DOHH2 (cell line): Measurements from ENCODE around the gene LAMB3.

ENCODE experiments used
- H3F3A ChIP-seq: fragments of 200-600 bp; sonication (generic), shearing (Covaris generic); 2 replicates; pipeline ENCODE4 v1.6.0; 2016; ENCODE audit warnings: antibody characterized with exemption, mild to moderate bottlenecking; ENCODE audit not compliant: control insufficient read depth, insufficient read depth
- H3K27ac ChIP-seq: fragments of 200-600 bp; sonication (generic); 2 replicates; pipeline ENCODE4 v1.5.1; 2014; ENCODE audit warnings: low read depth, mild to moderate bottlenecking, low read length, moderate library complexity
- H3K27me3 ChIP-seq: fragments of 200-600 bp; sonication (generic); 2 replicates; pipeline ENCODE4 v1.6.1; 2014; ENCODE audit warnings: mild to moderate bottlenecking, low read length, mixed read lengths; ENCODE audit not compliant: control insufficient read depth
- H3K36me3 ChIP-seq: fragments of 200-600 bp; sonication (generic); 2 replicates; pipeline ENCODE4 v1.6.1; 2014; ENCODE audit warnings: mild to moderate bottlenecking, low read length, moderate library complexity, mixed read lengths; ENCODE audit not compliant: control insufficient read depth
- H3K4me1 ChIP-seq: fragments of 200-600 bp; sonication (generic); 2 replicates; pipeline ENCODE4 v1.6.1; 2014; ENCODE audit warnings: mild to moderate bottlenecking, low read length, mixed read lengths; ENCODE audit not compliant: control insufficient read depth
- H3K4me2 ChIP-seq: fragments of 200-600 bp; sonication (generic); 2 replicates; pipeline ENCODE4 v1.6.0; 2014; ENCODE audit warnings: mild to moderate bottlenecking, low read length, moderate library complexity
- H3K4me3 ChIP-seq: fragments of 200-600 bp; sonication (generic); 2 replicates; pipeline ENCODE4 v1.5.1; 2014; ENCODE audit warnings: mild to moderate bottlenecking, low read length, mixed read lengths
- H3K79me2 ChIP-seq: fragments of 200-600 bp; sonication (generic); 2 replicates; pipeline ENCODE4 v1.6.1; 2014; ENCODE audit warnings: mild to moderate bottlenecking, low read length, mixed read lengths; ENCODE audit not compliant: control insufficient read depth
- H3K9me2 ChIP-seq: fragments of 200-600 bp; sonication (generic); replicated peaks from 2 replicates; pipeline ENCODE4 v1.6.1; 2014; ENCODE audit warnings: mild to moderate bottlenecking, low read length, mixed read lengths; ENCODE audit not compliant: control insufficient read depth
- H3K9me3 ChIP-seq: fragments of 200-600 bp; sonication (generic); 2 replicates; pipeline ENCODE4 v1.6.1; 2014; ENCODE audit warnings: antibody characterized with exemption, low read length, mixed read lengths; ENCODE audit not compliant: control insufficient read depth, insufficient read depth
- H4K20me1 ChIP-seq: fragments of 200-600 bp; sonication (generic); 2 replicates; pipeline ENCODE4 v1.6.0; 2014; ENCODE audit warnings: low read depth, mild to moderate bottlenecking, antibody characterized with exemption, low read length, moderate library complexity; ENCODE audit not compliant: control insufficient read depth, insufficient read depth
- EZH2phosphoT487 ChIP-seq: fragments of 200-600 bp; sonication (generic); IDR thresholded peaks from 2 replicates; pipeline ENCODE4 v1.6.1; 2017; ENCODE audit warnings: borderline replicate concordance, mild to moderate bottlenecking, antibody characterized with exemption, low read length, moderate library complexity, mixed read lengths
- TF ChIP-seq, protein P1 (sequence below): fragments of 200-600 bp; sonication (generic); IDR thresholded peaks from one replicate; pipeline ENCODE4 v1.5.1; 2014; ENCODE audit warnings: antibody characterized with exemption, mild to moderate bottlenecking, low read depth, low read length; ENCODE audit not compliant: poor library complexity, severe bottlenecking

The LAMB3 gene

DNA sequence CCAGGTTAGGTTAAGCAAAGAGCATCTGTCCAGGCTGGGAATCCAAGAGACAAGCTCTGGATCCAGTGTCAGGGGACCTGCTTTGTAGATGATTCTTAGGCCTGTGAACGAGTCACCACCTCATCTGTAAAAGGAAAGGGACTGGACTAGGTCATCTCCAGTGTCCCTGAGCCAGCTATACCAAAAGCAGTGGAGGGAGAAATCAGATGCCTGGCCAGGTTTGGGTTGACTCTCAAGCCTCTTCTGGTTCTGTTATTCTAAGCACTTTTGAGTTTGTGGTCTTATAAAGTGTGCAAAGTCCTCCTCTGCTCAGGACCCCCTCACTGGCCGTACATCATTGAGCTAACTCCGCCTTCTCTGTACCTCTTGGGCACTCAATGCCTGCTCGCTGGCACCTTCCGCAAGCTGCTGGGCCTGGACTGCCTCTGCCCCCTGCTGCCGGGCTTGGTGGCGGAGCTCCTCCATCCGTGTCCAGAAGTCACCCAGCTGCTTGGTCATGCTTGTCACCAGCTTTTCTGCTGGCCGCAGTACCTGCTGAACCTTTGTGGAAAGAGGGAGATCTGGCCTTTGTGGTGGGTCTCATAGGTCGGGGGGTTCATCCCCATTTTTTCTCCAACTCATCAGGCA lies 35.1 kb downstream of the LAMB3 start:
- Histone ChIP-seq H3K4me3 (no peak overlapping the region), H3K27ac (no peak overlapping the region), H3F3A (no peaks in the 10 kb centered on the region), H3K27me3 (no peaks in the 10 kb centered on the region), H3K9me3 (no peaks in the 10 kb centered on the region), H4K20me1 (no peaks in the 10 kb centered on the region), H3K36me3 (no peaks in the 10 kb centered on the region), H3K4me1 (no peaks in the 10 kb centered on the region), H3K79me2 (no peaks in the 10 kb centered on the region), H3K9me2 (no peaks in the 10 kb centered on the region), H3K4me2 (no peak overlapping the region)
- TF ChIP-seq, protein P1, sequence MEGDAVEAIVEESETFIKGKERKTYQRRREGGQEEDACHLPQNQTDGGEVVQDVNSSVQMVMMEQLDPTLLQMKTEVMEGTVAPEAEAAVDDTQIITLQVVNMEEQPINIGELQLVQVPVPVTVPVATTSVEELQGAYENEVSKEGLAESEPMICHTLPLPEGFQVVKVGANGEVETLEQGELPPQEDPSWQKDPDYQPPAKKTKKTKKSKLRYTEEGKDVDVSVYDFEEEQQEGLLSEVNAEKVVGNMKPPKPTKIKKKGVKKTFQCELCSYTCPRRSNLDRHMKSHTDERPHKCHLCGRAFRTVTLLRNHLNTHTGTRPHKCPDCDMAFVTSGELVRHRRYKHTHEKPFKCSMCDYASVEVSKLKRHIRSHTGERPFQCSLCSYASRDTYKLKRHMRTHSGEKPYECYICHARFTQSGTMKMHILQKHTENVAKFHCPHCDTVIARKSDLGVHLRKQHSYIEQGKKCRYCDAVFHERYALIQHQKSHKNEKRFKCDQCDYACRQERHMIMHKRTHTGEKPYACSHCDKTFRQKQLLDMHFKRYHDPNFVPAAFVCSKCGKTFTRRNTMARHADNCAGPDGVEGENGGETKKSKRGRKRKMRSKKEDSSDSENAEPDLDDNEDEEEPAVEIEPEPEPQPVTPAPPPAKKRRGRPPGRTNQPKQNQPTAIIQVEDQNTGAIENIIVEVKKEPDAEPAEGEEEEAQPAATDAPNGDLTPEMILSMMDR = no peak
- no peak for TF ChIP-seq EZH2phosphoT487

DNA sequence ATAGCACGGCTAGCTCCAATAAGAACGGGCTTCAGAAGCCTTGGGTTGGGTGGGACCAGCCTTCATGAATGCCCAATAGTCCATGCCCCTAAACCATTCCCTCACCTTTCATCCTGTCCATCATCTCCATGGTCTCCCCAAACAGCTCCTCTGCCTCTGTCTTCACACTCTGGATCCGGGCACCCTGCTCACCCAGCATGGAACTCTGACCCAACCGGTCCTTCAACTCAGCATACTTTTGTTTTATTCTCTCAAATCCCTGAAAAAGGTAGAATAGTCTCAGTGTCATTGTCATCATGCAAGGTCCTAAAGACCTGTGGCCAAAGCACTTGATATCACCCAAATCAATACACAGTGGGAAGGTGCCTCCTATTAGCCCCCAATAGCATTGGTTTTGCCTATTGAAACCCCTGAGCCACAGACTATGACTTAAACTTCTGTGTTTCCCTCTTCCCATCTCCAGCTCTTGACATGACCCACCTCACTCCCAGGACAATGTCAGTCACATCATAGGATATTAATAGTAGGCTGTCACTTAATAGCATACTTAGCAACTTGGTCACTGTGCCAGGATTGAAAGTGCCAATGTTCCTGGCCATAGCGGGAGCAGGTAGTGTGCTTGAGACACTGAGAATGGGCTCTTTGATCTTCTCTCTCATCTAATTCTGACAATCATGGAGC lies 35.7 kb downstream of the LAMB3 start:
- Histone ChIP-seq H3K27me3 (no peaks in the 10 kb centered on the region), H3K4me2 (no peak overlapping the region), H3K4me1 (no peaks in the 10 kb centered on the region), H3F3A (no peaks in the 10 kb centered on the region), H3K79me2 (no peaks in the 10 kb centered on the region), H3K9me3 (no peaks in the 10 kb centered on the region), H3K27ac (no peak overlapping the region), H3K4me3 (no peak overlapping the region), H3K36me3 (no peaks in the 10 kb centered on the region), H4K20me1 (no peaks in the 10 kb centered on the region), H3K9me2 (no peaks in the 10 kb centered on the region)
- TF ChIP-seq, protein P1 = no peak
- TF ChIP-seq EZH2phosphoT487 = no peak

DNA sequence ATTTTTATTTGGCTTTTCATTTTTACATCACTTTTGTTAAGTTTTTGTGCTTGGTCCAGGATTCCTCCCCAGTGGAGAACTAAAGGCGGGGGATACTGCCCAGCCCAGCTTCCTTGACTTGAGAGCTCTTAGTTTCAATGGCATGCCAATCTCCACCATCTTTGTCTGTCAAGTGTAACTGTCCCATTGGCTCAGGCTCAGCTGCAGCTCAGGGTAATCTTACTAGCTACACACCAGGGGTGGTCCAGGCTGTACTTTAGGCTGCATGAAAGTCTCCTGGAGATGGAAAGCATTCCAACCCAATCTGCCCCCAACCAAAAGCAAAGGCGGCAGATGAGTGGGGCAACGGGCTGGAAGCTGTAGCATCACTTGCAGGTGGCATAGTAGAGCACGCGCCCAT lies 37.3 kb downstream of the LAMB3 start:
- Histone ChIP-seq H4K20me1 (no peaks in the 10 kb centered on the region), H3K9me3 (no peaks in the 10 kb centered on the region), H3K36me3 (no peaks in the 10 kb centered on the region), H3K9me2 (no peaks in the 10 kb centered on the region), H3K27ac (no peak overlapping the region), H3K4me1 (no peaks in the 10 kb centered on the region), H3K27me3 (no peaks in the 10 kb centered on the region), H3K4me3 (no peak overlapping the region), H3K79me2 (no peaks in the 10 kb centered on the region), H3K4me2 (no peak overlapping the region), H3F3A (no peaks in the 10 kb centered on the region)
- no peak for TF ChIP-seq EZH2phosphoT487
- TF ChIP-seq, protein P1 = no peak
